ENCODE data around the gene CDK3.

GRCh38 chr17:75975757-75976174, 24.9 kb upstream of the CDK3 start:
- TF ChIP-seq CTCF (IDR thresholded peaks at IDR 0.05): no peak
- no peak for TF ChIP-seq POLR2A (IDR thresholded peaks at IDR 0.05)
